K562 (cell line): ENCODE results near the gene B3GALT4. TPM values are rescaled to one million over a fixed set of nuclear protein-coding genes. Genes with fewer than 3 reads are reported as not detected.

Experiments used
- ATAC-seq: fragments of 200-7000 bp; cut with Tn5 transposase; 3 replicates; pipeline ENCODE4 v1.9.1; 2020; ENCODE audit warnings: moderate library complexity
- BruUV-seq: library from RNA; stranded (reverse); fragments of 400-500 nt; replicated peaks from 2 replicates; lab custom pipeline; 2021; lab: Mats Ljungman, UMichigan
- CTCF ChIA-PET: fragments of 300-600 bp; formaldehyde crosslinking; extraction: SDS; loops from one replicate; lab custom pipeline; 2021; ENCODE audit warnings: low intra/inter-chr PET ratio; lab: Yijun Ruan, JAX
- POLR2A ChIA-PET: fragments of 300-600, 350-650 bp; sonication (Branson Sonifier 250); formaldehyde crosslinking; extraction: SDS; loops from one replicate; lab custom pipeline; 2021; ENCODE audit warnings: antibody characterized with exemption, inconsistent platforms; lab: Yijun Ruan, JAX
- DNase-seq, 4 experiments: peaks; one replicate each; pipeline versions ENCODE4 v3.0.0 to v3.0.0-alpha.2; 2011 to 2018; ENCODE audit warnings: low spot score in 3 of 4, mixed read lengths in 3 of 4; ENCODE audit errors: extremely low read depth in 1 of 4
- FAIRE-seq: peaks from 2 replicates; lab custom pipeline; 2011; peaks lifted over from hg19 to GRCh38; lab: Jason Lieb, UNC
- H2AFZ ChIP-seq: 2 replicates; pipeline ENCODE4 v1.6.0; 2011; ENCODE audit warnings: low read depth, low read length, control low read depth, inconsistent platforms
- H3K27ac ChIP-seq: fragments of 200-600 bp; 3 replicates; pipeline ENCODE4 v1.8.0; 2011; ENCODE audit warnings: low read depth, mild to moderate bottlenecking, control low read depth, inconsistent platforms, low read length, moderate library complexity, mixed read lengths; ENCODE audit errors: extremely low read depth
- H3K27me3 ChIP-seq, 2 experiments: fragments of 300-600 bp in 1 of 2; 2 replicates in 1 of 2; 3 replicates in 1 of 2; pipeline versions ENCODE4 v1.6.0 to v1.8.0; 2011; ENCODE audit warnings: inconsistent platforms in 2 of 2, low read length in 2 of 2, mild to moderate bottlenecking in 1 of 2, mixed read lengths in 1 of 2, moderate library complexity in 1 of 2; ENCODE audit not compliant: control insufficient read depth in 2 of 2, insufficient read depth in 2 of 2
- H3K36me3 ChIP-seq: fragments of 300-600 bp; 3 replicates; pipeline ENCODE4 v1.8.0; 2011; ENCODE audit warnings: mild to moderate bottlenecking, low read length, inconsistent platforms; ENCODE audit not compliant: control insufficient read depth, insufficient read depth
- H3K4me1 ChIP-seq, 2 experiments: fragments of 200-600 bp in 1 of 2; replicated peaks in 1 of 2; 2 replicates in 1 of 2; 3 replicates in 1 of 2; pipeline versions ENCODE4 v1.5.1 to v1.8.0; 2011; ENCODE audit warnings: inconsistent platforms in 2 of 2, low read length in 2 of 2, mild to moderate bottlenecking in 1 of 2, mixed read lengths in 1 of 2, moderate library complexity in 1 of 2; ENCODE audit not compliant: control insufficient read depth in 2 of 2, insufficient read depth in 2 of 2
- H3K4me2 ChIP-seq: 2 replicates; pipeline ENCODE4 v1.6.1; 2011; ENCODE audit warnings: low read length, control low read depth, inconsistent platforms, mixed read lengths; ENCODE audit not compliant: insufficient read depth
- H3K4me3 ChIP-seq: fragments of 200-600 bp; sonication (generic), shearing (Covaris generic); 2 replicates; pipeline ENCODE4 v1.5.1; 2016; ENCODE audit warnings: control low read depth, inconsistent platforms
- H3K79me2 ChIP-seq: fragments of 200-600 bp; 3 replicates; pipeline ENCODE4 v1.8.0; 2011; ENCODE audit warnings: low read length, inconsistent platforms; ENCODE audit not compliant: control insufficient read depth, insufficient read depth
- H3K9ac ChIP-seq, 2 experiments: 2 replicates each; pipeline versions ENCODE4 v1.6.0 to v1.6.1; 2011; ENCODE audit warnings: low read depth in 2 of 2, low read length in 2 of 2, control low read depth in 1 of 2, inconsistent platforms in 1 of 2, mild to moderate bottlenecking in 1 of 2, mixed read lengths in 1 of 2; ENCODE audit not compliant: insufficient read depth in 1 of 2
- H3K9me1 ChIP-seq: one replicate; pipeline ENCODE4 v1.6.0; 2011; ENCODE audit warnings: inconsistent platforms, mild to moderate bottlenecking, low read length, moderate library complexity; ENCODE audit not compliant: control insufficient read depth, insufficient read depth
- H3K9me3 ChIP-seq: replicated peaks from 2 replicates; pipeline ENCODE4 v1.5.1; 2011; ENCODE audit warnings: low read depth, low read length, inconsistent platforms; ENCODE audit not compliant: control insufficient read depth, insufficient read depth
- H4K20me1 ChIP-seq: replicated peaks from 2 replicates; pipeline ENCODE4 v1.6.1; 2011; ENCODE audit warnings: low read length, inconsistent platforms, mixed read lengths; ENCODE audit not compliant: control insufficient read depth, insufficient read depth
- CREBBP ChIP-seq: IDR thresholded peaks from one replicate; pipeline ENCODE4 v1.6.1; 2012; ENCODE audit warnings: low read depth, mild to moderate bottlenecking, control low read depth, inconsistent platforms, low read length
- ETV5 ChIP-seq: sonication (generic); formaldehyde crosslinking; IDR thresholded peaks from 2 replicates; pipeline ENCODE4 v1.4.0; 2020; ENCODE audit warnings: low read depth, mild to moderate bottlenecking, missing genetic modification reagents
- MAFF ChIP-seq: IDR thresholded peaks from 2 replicates; pipeline ENCODE4 v1.6.1; 2012; ENCODE audit warnings: low read length, improper control_type of control experiment
- NFRKB ChIP-seq: fragments of 450-650 bp; IDR thresholded peaks from 2 replicates; pipeline ENCODE4 v1.6.1; 2016; ENCODE audit warnings: low read depth
- RNF2 ChIP-seq: sonication (generic); IDR thresholded peaks from 2 replicates; pipeline ENCODE4 v1.6.1; 2016
- SFPQ ChIP-seq: fragments of 200-400 bp; formaldehyde crosslinking; IDR thresholded peaks from 2 replicates; pipeline ENCODE4 v1.6.1; 2017; ENCODE audit warnings: mild to moderate bottlenecking, low read depth, low read length, moderate library complexity
- SLC30A9 ChIP-seq: fragments of 250-450 bp; sonication (Bioruptor Pico); IDR thresholded peaks from 2 replicates; pipeline ENCODE4 v1.8.0; 2022; ENCODE audit warnings: mild to moderate bottlenecking, moderate library complexity
- TAL1 ChIP-seq: fragments of 450-650 bp; IDR thresholded peaks from 2 replicates; pipeline ENCODE4 v1.6.1; 2016; ENCODE audit warnings: mild to moderate bottlenecking
- ZBTB40 ChIP-seq, 2 experiments: fragments of 450-650 bp in 1 of 2; sonication (generic) in 1 of 2; formaldehyde crosslinking in 1 of 2; IDR thresholded peaks; 2 replicates each; pipeline versions ENCODE4 v1.7.1 to v1.9.0; 2016 to 2022; ENCODE audit warnings: inconsistent platforms in 1 of 2, mild to moderate bottlenecking in 1 of 2, missing genetic modification reagents in 1 of 2
- ZNF134 ChIP-seq: fragments of 250-450 bp; sonication (Bioruptor Pico); conservative IDR thresholded peaks from 2 replicates; pipeline ENCODE4 v1.4.0; 2020
- WGBS: fragments of 100-300 bp; shearing (Covaris generic); methylation state at CpG from one replicate; pipeline ENCODE4 v1.1.6; 2016; ENCODE audit warnings: low coverage, mixed read lengths; ENCODE audit not compliant: insufficient coverage; ENCODE audit errors: missing lambda C conversion rate; 5-methylcytosine and 5-hydroxymethylcytosine counted together
- in situ Hi-C: fragments of 300-500 bp; cut with MboI; formaldehyde crosslinking; loops from 4 replicates; pipeline ENCODE4 v1.15.0; 2018; ENCODE audit warnings: inconsistent platforms, mixed read lengths
- intact Hi-C: fragments of 100-400 bp; cut with micrococcal nuclease; formaldehyde crosslinking; loops from 2 replicates; pipeline ENCODE4 v1.14.2; 2022
- polyA plus RNA-seq, 8 experiments: library from polyadenylated mRNA; depleted of rRNA in 4 of 8; stranded (reverse) in 5 of 8; unstranded in 3 of 8; fragments of >200 nt; fragmentation: Nextera tagmentation in 2 of 8; fragmentation: Illumina TruSeq in 1 of 8; extraction: Ambion mirVana in 2 of 8; extraction: Trizol in 1 of 8; gene quantifications; 2 replicates each; pipeline versions ENCODE4 v1.2.1 to v1.2.3, GENCODE V29; 2011 to 2014; ENCODE audit warnings: inconsistent platforms in 1 of 8, missing spikeins in 1 of 8
- total RNA-seq, 7 experiments: library from RNA; depleted of rRNA in 6 of 7; stranded (reverse); fragments of >200 nt in 6 of 7; fragmentation: Illumina TruSeq in 2 of 7; extraction: Trizol in 2 of 7; gene quantifications; 2 replicates each; pipeline versions ENCODE4 v1.2.1 to v1.2.3, GENCODE V29; 2011 to 2021; ENCODE audit warnings: low replicate concordance in 1 of 7

B3GALT4 gene
- total and polyA plus RNA-seq, 9 of the 15 experiments (the other 6 are each of a cell fraction or from before 2014, with no cell fraction given): 0.11 to 1.3 (median 0.53) TPM; not detected in 1

- TF ChIP-seq ETV5 (CRISPR knock-in tag) (no peak), ZNF134 (CRISPR knock-in tag) (no peak), SLC30A9 (CRISPR knock-in tag) (no peak), SFPQ (no peak), MAFF (no peak), CREBBP (no peak), TAL1 (no peak)
Measured at GRCh38 chr6:33250731-33251130, 26.2 kb upstream of the B3GALT4 start (continued).

GRCh38 chr6:33251395-33252012 is 25.4 kb upstream of the B3GALT4 start:
- Histone ChIP-seq H3K27me3 (peaks cover 0 to under 1% of the 10 kb centered on the region in 2 experiments; a peak in 1 of 5 replicates), H3K27ac (no peak overlapping the region), H3K79me2 (no peaks in the 10 kb centered on the region), H3K9me3 (no peaks in the 10 kb centered on the region), H3K9ac (peak overlapping the region in 1 of 2 experiments; percentile 53; a peak in 1 of 4 replicates), H3K4me1 (peaks cover 22 to 31% of the 10 kb centered on the region in 2 experiments), H3K4me2 (no peak overlapping the region), H3K36me3 (peaks cover 23% of the 10 kb centered on the region), H4K20me1 (no peaks in the 10 kb centered on the region), H2AFZ (no peak overlapping the region), H3K4me3 (no peak overlapping the region), H3K9me1 (peaks cover 4% of the 10 kb centered on the region)
- FAIRE-seq: no peak
- ChIA-PET CTCF (interaction anchor here (0.6 kb wide), 1 partner anchor 92 kb away, joined by 3 read pairs; no protein-coding TSS in a partner anchor), POLR2A (interaction anchor here (0.7 to 4.6 kb wide), 5 partner anchors 11 to 280 kb away, joined by 3 to 47 read pairs (median 5); partner anchors contain the start of genes RPS18 and VPS52)
- ATAC-seq: no peak
- BruUV-seq: no TSS peak
- intact Hi-C loops: no loop called here
- 37% methylated on average over 6 of the region's 6 CpGs for WGBS
- DNase-seq: no peak
- in situ Hi-C loops: no loop called here
- TF ChIP-seq ZBTB40 (IDR thresholded peaks at IDR 0.05) (no peak), ZBTB40 (CRISPR knock-in tag; IDR thresholded peaks at IDR 0.05) (no peak), NFRKB (no peak), RNF2 (no peak)
